Measurements from ENCODE around the gene OSBPL6.

DNA sequence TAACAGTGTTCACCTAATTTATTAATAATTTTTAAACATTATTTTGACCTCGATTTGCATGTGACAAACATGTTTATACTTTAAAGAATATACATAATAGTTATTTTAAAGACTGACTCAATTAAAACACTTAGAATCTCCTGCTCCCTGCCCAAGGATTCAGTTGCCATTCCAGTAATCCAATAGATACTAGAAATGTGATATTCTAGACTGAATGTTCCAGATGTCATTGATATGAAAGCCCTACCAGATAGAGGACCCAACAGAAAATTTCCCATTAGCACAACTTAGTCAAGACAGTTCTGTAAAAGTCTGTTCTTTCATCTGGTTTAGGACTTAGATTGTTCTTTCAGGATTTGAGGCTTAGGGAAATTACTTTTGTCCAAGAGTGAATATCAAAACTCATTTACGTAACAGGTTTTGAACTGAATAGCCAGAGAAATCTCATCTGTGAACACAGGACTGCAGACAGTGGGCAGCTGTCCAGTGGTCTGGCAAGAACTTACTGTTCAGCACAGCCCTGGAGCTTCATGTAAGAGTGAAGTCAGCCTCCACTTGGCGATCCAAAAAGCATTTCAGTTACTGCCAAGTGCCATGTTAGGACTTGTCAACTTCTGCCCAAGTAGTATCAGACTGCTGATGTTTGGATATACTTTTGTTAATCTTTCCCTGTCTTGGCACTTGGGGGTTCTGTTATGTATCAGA is 77.5 kb downstream of the OSBPL6 start:
- TF ChIP-seq FOXK2 (IDR thresholded peaks at IDR 0.05) (no peak), SUZ12 (IDR thresholded peaks at IDR 0.05) (no peak), TARDBP (IDR thresholded peaks at IDR 0.05) (no peak)
